IPS-NIHi7 (cell line): Measurements from ENCODE around the gene FOLR3.
"Not testable (repeated sequence)": the region's sequence is repeated elsewhere in the genome, so short reads cannot be mapped to it uniquely, and the experiment has no call there.

Experiments used
- DNase-seq: peaks from one replicate; pipeline ENCODE4 v3.0.0; 2012; ENCODE audit warnings: mixed read lengths; ENCODE audit errors: extremely low spot score

FOLR3 gene

DNA sequence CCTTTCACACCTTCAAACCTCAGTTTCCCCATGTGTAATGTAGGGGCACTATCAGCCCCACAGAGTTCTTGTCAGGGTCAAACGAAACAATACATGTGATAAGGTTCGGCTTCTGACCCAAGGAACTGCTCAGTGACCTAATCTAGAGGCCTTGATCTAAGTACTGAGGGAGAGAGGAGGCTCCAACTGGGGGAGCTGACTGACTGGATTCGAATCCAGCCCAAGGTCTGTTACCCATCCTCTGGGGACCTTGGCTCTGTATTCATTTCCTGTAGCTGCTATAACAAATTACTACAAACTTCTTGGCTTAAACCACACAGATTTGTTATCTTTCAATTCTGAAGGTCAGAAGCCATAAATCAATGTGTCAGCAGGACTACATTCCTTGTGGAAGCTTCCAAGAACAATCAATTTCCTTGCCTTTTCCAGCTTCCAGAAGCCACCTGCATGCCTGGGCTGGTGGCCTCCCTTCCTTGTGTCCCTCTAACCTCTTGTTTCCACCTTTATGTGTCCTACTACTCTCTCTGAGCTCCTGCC lies 12.3 kb upstream of the FOLR3 start:
- DNase-seq: no peak

- DNase-seq: no peak
Observed at GRCh38 chr11:72124046-72124445, 11.5 kb upstream of the FOLR3 start.

DNA sequence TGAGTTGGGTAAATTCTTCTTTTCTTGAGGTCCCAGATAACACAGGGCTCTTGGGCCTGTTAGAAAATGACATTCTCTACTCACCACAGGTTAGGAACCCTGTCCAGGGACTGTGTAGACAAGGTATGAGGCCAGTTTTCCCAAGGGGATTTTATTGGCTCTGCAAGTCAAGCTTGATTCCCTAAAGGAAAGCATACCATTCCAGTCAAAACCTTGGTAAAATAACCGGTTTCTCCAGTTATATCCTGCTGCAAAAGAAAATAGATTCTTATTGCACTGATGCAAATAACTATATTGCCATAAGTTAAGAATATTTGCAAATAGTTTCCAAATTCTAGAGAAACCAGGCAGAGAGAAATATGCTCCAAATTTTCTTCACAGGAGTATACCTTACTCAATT lies 9.6 kb upstream of the FOLR3 start:
- no peak for DNase-seq

GRCh38 chr11:72127923-72128322 lies 7.6 kb upstream of the FOLR3 start:
- no peak for DNase-seq

- no peak for DNase-seq
Observed at GRCh38 chr11:72129381-72129780, 6.1 kb upstream of the FOLR3 start.

DNA sequence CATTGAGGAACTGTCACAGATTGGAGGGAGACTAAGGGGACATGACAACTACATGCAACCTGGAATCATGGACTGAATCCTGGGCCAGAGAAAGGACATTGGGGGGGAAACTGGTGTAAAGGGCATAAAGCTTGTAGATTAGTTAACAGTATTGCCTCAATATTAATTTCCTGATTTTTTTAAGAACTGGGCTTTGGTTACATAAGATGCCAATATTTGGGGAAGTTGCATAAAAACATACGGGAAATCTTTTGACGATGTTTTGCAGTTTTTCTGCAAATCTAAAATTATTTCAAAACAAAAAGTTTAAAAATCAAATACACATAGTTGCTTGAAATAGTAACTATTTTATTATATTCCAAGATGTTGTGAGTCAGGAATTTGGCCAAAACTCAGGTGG lies 2.9 kb upstream of the FOLR3 start:
- no peak for DNase-seq

- DNase-seq: no peak
Observed at GRCh38 chr11:72135891-72136683, 562 bp downstream of the FOLR3 start.

DNA sequence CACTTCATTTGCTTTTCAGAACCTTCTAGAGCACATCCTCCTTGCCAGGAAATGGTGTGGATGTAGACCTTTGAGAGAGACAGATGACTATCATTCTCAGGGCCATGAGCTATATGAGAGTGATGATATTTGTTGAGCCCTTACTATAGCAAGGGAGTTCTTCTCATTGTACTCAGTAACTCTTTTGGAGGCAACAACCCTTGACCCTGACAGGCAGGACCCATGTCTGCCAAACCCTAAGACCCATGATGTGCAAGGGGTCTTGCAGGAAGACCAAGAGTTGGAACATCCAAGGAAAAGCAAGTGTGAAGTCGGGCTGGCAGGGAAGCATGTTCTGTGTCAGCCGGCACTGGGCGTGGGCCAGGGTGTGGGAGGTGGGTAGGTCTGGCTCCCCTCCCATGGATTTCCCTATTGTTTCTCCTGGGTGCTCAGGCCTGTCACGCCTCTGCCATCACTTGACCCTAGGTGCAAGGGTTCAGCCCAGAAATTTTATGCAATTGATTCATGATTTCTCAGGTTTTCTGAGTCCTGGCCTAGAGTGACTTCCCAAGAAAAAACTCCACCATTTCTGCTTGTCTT lies 1.2 kb downstream of the FOLR3 start:
- no peak for DNase-seq

DNA sequence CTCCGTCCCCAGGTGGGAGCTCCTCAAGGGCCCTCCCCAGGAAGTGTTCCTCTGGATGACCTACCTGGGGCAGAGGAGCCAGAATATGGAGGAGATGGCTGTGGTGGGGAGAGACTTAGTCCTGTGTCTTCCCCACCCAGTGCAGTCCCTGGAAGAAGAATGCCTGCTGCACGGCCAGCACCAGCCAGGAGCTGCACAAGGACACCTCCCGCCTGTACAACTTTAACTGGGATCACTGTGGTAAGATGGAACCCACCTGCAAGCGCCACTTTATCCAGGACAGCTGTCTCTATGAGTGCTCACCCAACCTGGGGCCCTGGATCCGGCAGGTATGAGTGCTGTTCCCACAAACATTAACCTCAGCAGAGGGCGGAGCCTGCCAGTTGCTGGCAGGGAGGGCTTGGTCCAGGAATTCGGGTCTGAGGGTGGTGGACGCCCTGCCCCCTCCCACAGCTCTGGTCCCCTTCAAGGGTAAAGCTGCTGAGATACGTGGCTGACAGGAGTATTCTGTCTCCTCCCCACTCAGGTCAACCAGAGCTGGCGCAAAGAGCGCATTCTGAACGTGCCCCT lies 3.4 kb downstream of the FOLR3 start:
- DNase-seq: no peak

DNA sequence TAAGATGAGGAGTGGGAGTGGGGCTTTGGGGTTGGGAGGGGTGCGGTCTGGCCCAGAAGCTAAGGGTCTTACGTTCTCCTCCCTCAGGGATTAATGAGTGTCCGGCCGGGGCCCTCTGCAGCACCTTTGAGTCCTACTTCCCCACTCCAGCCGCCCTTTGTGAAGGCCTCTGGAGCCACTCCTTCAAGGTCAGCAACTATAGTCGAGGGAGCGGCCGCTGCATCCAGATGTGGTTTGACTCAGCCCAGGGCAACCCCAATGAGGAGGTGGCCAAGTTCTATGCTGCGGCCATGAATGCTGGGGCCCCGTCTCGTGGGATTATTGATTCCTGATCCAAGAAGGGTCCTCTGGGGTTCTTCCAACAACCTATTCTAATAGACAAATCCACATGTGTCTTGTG lies 4.0 kb downstream of the FOLR3 start:
- no peak for DNase-seq

GRCh38 chr11:72140661-72141060 lies 5.1 kb downstream of the FOLR3 start:
- DNase-seq: no peak

- no peak for DNase-seq
Observed at GRCh38 chr11:72141066-72141465, 5.5 kb downstream of the FOLR3 start.

DNA sequence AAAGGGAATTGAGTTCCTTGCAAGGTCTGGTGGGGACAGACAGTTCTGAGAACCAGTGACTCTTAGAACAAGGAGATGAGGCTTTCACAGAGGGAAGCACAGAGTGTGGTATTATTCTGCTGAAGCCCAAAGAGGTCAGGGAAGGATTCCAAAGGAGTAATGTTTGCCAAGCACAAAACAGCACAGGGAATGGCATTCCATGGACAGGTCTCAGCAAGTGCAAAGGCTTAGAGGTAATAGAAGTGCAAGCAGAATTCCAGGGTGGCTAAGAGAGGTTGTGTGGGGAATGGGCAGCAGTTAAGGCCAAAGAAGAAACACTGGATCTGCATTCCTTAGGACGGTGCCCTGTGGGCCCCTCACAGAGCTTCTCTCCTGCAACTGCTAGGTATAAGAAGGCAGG lies 6.6 kb downstream of the FOLR3 start:
- DNase-seq: not testable (repeated sequence)

GRCh38 chr11:72142543-72142942 lies 7.0 kb downstream of the FOLR3 start:
- not testable (repeated sequence) for DNase-seq

GRCh38 chr11:72144807-72145565 lies 9.5 kb downstream of the FOLR3 start:
- DNase-seq: no peak

- DNase-seq: no peak
Observed at GRCh38 chr11:72146625-72147024, 11.1 kb downstream of the FOLR3 start.

DNA sequence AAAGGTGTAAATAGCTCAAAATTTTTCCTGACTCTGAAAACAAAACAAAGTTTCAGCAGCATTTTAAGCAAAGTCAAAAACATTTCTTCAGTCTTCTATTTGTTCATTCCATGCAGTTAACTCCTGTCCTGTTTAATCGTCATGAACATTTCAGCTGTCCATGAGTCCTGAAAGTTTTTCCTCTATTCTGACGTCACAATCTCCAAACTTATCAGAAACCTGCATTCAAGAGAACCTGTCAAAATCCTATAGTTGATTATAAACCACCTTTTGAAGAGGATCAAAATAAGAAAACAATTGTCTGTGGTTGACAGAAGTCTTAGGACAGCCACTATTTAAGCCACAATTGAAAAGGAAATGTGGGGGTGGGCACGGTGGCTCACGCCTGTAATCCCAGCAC lies 15.4 kb downstream of the FOLR3 start:
- DNase-seq: no peak

DNA sequence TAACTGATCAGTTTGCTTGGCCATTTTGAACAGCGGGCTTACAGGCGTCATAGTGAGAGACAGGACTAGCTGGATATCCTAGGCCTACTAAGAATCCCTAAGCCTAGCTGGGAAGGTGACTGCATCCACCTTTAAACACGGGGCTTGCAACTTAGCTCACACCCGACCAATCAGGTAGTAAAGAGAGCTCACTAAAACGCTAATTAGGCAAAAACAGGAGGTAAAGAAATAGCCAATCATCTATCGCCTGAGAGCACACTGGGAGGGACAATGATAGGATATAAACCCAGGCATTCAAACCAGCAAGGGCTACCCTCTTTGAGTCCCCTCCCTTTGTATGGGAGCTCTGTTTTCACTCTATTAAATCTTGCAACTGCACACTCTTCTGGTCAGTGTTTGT lies 18.3 kb downstream of the FOLR3 start:
- DNase-seq: not testable (repeated sequence)

- DNase-seq: no peak
Observed at GRCh38 chr11:72154816-72155215, 19.3 kb downstream of the FOLR3 start.

GRCh38 chr11:72155751-72156150 lies 20.2 kb downstream of the FOLR3 start:
- no peak for DNase-seq

DNA sequence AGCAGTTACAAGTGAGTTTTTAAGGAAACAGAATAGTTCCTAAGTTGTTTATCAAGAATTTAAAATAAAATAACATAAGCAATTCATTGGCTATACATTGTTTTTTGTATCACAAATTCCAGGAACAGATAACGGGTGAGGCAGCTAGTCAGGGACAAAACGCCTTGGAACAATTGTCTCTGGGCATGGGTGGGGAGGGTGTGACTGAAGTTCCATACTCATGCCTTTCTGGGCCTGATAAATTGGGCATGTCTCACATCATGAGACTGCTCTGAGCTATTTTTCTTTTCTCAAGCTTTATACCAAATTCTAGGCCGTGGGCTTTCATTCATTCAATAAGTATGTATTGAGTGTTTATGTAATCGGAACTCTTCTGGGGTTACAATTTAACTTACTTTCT lies 21.6 kb downstream of the FOLR3 start:
- DNase-seq: no peak

DNA sequence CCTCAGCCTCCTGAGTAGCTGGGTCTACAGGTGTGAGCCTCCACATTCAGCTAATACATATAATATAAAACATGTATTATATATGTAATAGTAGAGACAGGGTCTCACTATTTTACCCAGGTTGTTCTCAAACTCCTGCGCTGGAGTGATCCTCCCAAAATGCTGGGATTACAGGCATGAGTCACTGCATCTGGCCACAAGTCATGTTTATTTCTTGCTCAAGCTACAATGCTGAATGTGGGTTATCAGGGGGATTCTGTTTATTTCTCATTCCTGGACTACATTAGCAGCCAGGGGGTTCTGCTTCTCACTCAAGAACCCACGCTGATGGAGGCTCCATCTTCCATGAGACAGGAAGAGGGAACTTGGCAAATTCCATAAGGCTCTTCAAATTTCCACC lies 24.8 kb downstream of the FOLR3 start:
- DNase-seq: no peak
